GM12875 (cell line): ENCODE data around the gene MACROD1.

Experiments
- H3K4me3 ChIP-seq: one replicate; pipeline ENCODE4 v1.5.1; 2011; ENCODE audit warnings: low read depth, low read length, control low read depth
- CTCF ChIP-seq: IDR thresholded peaks from 2 replicates; pipeline ENCODE4 v1.5.1; 2011; ENCODE audit warnings: low read depth, mild to moderate bottlenecking, control low read depth, inconsistent platforms, low read length, moderate library complexity, borderline replicate concordance; ENCODE audit not compliant: insufficient read depth

The MACROD1 gene

GRCh38 chr11:64014356-64014755 lies 151.6 kb downstream of the MACROD1 start:
- H3K4me3 ChIP-seq, result no peak overlapping the region
- TF ChIP-seq CTCF, result no peak

GRCh38 chr11:64013141-64013896 lies 152.6 kb downstream of the MACROD1 start:
- no peak for TF ChIP-seq CTCF
- H3K4me3 ChIP-seq, result no peak overlapping the region

- no peak overlapping the region for H3K4me3 ChIP-seq
- TF ChIP-seq CTCF, result no peak
These were observed 154.5 kb downstream of the MACROD1 start for GRCh38 chr11:64011371-64011770.

- no peak for TF ChIP-seq CTCF
- H3K4me3 ChIP-seq, result no peak overlapping the region
These were observed 155.1 kb downstream of the MACROD1 start for GRCh38 chr11:64010783-64011182.

GRCh38 chr11:64009710-64010109 lies 156.2 kb downstream of the MACROD1 start:
- no peak for TF ChIP-seq CTCF

GRCh38 chr11:64008914-64009633 lies 156.8 kb downstream of the MACROD1 start:
- no peak for TF ChIP-seq CTCF
- no peak overlapping the region for H3K4me3 ChIP-seq

More at GRCh38 chr11:64009710-64010109, 156.2 kb downstream of the MACROD1 start:
- no peak overlapping the region for H3K4me3 ChIP-seq
